Neuron (in vitro differentiated cells): Measurements from ENCODE around the gene RAB3A.

Experiments used
- H2AFZ ChIP-seq: one replicate; pipeline ENCODE4 v1.6.1; 2013; ENCODE audit warnings: low read depth, mild to moderate bottlenecking, inconsistent platforms, low read length, moderate library complexity
- H3K27me3 ChIP-seq: one replicate; pipeline ENCODE4 v1.6.1; 2013; ENCODE audit warnings: low read length; ENCODE audit not compliant: insufficient read depth
- H3K36me3 ChIP-seq: one replicate; pipeline ENCODE4 v1.6.1; 2013; ENCODE audit warnings: low read length; ENCODE audit not compliant: insufficient read depth
- H3K4me1 ChIP-seq: one replicate; pipeline ENCODE4 v1.6.1; 2013; ENCODE audit warnings: low read length; ENCODE audit not compliant: insufficient read depth
- H3K4me3 ChIP-seq: 2 replicates; pipeline ENCODE4 v1.5.1; 2013; ENCODE audit warnings: mild to moderate bottlenecking, low read length, moderate library complexity
- H3K9me3 ChIP-seq: one replicate; pipeline ENCODE4 v1.6.1; 2013; ENCODE audit warnings: low read length

The RAB3A gene

DNA sequence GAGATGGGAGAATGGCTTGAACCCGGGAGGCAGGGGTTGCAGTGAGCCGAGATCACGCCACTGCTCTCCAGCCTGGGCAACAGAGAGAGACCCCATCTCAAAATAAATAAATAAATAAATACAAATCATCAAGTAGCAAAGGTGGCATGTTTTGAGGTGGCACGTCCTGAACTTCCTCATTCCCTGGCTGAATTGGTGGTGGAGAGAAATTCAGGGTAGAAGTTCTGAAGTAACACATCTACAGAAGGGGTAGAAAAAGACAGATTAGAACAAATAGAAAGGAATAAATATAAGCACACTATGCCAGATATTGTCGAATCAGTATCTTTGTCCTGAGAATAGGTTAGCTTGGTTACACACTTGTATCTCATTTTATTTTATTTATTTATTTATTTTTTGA, 23.9 kb downstream of the RAB3A start:
- H3K4me1 ChIP-seq = no peaks in the 10 kb centered on the region
- no peak overlapping the region for H2AFZ ChIP-seq
- no peaks in the 10 kb centered on the region for H3K36me3 ChIP-seq
- no peaks in the 10 kb centered on the region for H3K9me3 ChIP-seq
- peaks cover 6% of the 10 kb centered on the region for H3K27me3 ChIP-seq
- H3K4me3 ChIP-seq = no peak overlapping the region

DNA sequence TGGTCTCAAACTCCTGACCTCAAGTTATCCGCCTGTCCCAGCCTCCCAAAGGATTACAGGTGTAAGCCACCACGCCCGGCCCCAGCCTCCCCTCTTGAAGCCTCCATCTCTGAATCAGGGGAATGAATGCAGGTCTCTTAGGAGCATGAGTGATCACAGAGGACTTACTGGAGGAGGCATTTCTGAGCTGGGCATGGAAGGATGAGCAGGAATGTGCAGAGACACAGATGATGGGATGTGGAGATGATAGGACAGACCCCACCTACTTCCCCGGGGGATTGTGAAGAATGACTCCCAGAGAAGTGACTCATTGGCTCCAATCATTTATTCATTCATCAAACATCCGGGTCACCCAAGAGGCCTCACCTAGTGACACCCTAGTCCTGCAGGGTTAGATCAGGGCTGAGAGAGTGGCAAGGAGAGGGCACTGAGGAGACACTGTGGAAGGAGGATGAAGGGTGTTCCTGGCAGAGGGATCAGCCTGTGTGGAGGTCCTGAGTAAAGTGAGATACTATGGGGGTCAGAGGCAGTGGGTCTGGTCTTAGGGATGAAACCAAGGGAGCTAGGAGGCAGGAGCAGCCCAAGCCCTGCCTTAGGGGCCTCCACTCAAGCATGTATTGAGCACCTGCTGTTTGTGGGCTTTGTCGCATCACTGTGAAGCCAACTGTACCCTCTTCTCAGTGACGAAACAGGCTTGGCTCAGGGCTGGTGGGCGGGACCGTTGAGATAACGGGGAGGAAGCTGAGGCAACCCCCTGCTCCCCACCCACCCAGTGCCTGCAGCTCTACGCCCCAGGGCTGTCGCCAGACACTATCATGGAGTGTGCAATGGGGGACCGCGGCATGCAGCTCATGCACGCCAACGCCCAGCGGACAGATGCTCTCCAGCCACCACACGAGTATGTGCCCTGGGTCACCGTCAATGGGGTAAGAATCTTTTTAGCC, 27.2 kb downstream of the RAB3A start:
- no peaks in the 10 kb centered on the region for H3K9me3 ChIP-seq
- no peaks in the 10 kb centered on the region for H3K36me3 ChIP-seq
- H3K27me3 ChIP-seq = peaks cover 23% of the 10 kb centered on the region
- H3K4me3 ChIP-seq = no peak overlapping the region
- H3K4me1 ChIP-seq = peaks cover 6% of the 10 kb centered on the region
- no peak overlapping the region for H2AFZ ChIP-seq

DNA sequence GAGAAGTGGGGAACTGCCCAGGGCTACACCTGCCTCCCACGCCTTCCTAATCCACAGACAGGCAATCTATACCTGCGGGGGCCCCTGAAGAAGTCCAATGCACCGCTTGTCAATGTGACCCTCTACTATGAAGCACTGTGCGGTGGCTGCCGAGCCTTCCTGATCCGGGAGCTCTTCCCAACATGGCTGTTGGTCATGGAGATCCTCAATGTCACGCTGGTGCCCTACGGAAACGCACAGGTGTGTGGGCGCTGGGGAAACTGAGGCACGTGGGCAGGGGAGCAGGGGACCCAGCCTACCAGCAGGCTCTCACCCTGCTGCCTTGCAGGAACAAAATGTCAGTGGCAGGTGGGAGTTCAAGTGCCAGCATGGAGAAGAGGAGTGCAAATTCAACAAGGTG, 28.9 kb downstream of the RAB3A start:
- no peaks in the 10 kb centered on the region for H3K9me3 ChIP-seq
- H3K4me3 ChIP-seq = no peak overlapping the region
- H2AFZ ChIP-seq = no peak overlapping the region
- H3K4me1 ChIP-seq = peaks cover 6% of the 10 kb centered on the region
- H3K36me3 ChIP-seq = peaks cover 5% of the 10 kb centered on the region
- H3K27me3 ChIP-seq = peaks cover 23% of the 10 kb centered on the region

DNA sequence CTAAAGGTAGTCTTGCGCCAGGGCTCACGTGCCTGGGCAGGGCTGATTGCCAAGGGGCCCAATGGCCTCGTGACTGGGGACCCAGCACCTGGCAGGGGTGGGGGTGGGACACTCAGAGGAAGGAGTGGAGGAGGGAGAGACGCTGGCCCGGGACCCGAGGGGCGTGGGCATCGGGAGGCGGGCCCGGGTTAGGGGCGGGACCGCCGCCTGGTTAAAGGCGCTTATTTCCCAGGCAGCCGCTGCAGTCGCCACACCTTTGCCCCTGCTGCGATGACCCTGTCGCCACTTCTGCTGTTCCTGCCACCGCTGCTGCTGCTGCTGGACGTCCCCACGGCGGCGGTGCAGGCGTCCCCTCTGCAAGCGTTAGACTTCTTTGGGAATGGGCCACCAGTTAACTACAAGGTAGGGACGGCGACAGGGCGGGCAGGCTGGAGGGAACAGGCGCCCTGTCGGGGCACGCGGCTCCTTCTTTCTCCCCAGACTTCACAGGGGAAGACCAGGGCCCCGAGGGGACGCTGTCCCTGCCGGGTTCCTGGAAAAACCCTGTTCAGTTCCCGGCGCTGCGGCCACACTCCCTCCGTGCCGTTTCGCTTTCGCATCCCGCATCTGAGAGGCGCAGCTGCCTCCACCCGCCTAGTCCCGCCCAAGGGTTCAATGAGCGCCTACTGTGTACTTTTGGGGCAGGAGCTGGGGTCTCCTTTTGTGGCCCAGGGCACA, 30.1 kb downstream of the RAB3A start, which contains the start of gene IFI30:
Gene IFI30, plus strand, starts transcription at position 242 of the 717 bp plus-strand sequence. Its CDS starts 29 bp downstream, at position 271.
- Histone ChIP-seq H3K36me3 (peaks cover 13% of the 10 kb centered on the region), H3K9me3 (no peaks in the 10 kb centered on the region), H3K4me3 (peak within 1 kb of the TSS; percentile 16), H3K4me1 (peaks cover 6% of the 10 kb centered on the region), H2AFZ (no peak within 1 kb of the TSS), H3K27me3 (peaks cover 23% of the 10 kb centered on the region)

DNA sequence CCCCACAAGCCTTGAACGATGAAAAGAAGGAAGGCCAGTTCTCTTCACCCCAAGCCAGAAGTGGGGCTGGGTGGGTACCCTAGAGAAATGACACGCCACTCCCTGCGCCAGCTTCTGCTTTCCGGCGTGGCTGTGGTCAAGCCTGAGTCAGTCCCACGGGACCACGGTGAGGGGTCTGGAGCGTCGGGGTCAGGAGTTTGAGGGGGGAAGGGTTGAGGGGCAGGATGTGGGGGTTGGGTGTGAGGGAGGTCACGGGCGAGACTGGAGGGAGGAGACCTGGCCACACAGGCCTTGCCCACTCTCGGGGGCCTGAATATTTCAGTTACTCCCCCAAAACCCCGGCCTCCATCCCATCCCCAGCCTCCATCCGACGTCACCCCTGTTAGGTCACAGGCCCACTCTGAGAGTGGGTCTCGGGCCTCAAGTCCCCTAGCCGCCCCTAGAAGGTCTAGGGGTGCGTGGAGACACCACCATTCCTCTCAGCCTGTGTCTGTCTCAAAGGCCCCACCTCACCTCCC, 30.7 kb downstream of the RAB3A start:
- peaks cover 23% of the 10 kb centered on the region for H3K27me3 ChIP-seq
- H3K4me1 ChIP-seq = peaks cover 6% of the 10 kb centered on the region
- H3K9me3 ChIP-seq = no peaks in the 10 kb centered on the region
- H2AFZ ChIP-seq = no peak overlapping the region
- H3K36me3 ChIP-seq = peaks cover 19% of the 10 kb centered on the region
- H3K4me3 ChIP-seq = no peak overlapping the region

DNA sequence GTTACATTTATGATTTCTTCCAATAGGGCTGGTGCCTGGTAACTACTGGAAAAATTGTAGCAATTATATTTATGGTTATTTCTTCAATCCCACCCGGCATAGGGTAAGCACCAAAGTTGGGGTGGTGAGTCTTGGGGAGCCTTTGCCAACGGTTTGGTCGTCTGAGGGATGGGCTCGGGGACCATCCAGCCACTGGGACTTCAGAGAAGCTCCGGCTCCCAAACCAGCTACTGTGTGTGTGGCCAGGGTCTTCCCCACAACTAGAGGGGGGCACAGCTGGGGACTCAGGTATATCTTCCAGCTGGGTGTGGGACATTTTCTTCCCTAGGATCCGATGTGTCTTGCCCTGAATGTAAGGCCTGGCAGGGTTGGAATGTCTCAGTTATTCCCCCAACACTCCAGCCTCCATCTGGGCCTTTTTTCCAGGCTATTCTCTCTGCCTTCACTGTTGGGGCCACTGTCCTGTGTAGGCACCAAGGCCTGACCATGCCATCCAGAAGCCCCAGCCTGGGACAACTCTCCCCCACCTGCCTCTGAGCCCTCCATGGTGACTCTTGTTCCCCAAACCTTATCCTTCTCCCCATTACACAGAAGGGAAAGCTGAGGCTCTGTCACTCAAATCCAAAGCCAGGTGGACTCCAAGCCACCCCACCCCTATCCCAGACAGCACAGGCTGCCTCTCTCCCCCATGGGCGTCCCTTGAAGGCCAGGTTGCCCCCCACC, 31.4 kb downstream of the RAB3A start:
- Histone ChIP-seq H3K27me3 (peaks cover 23% of the 10 kb centered on the region), H3K36me3 (peaks cover 25% of the 10 kb centered on the region), H2AFZ (no peak overlapping the region), H3K9me3 (no peaks in the 10 kb centered on the region), H3K4me3 (no peak overlapping the region), H3K4me1 (peaks cover 6% of the 10 kb centered on the region)

DNA sequence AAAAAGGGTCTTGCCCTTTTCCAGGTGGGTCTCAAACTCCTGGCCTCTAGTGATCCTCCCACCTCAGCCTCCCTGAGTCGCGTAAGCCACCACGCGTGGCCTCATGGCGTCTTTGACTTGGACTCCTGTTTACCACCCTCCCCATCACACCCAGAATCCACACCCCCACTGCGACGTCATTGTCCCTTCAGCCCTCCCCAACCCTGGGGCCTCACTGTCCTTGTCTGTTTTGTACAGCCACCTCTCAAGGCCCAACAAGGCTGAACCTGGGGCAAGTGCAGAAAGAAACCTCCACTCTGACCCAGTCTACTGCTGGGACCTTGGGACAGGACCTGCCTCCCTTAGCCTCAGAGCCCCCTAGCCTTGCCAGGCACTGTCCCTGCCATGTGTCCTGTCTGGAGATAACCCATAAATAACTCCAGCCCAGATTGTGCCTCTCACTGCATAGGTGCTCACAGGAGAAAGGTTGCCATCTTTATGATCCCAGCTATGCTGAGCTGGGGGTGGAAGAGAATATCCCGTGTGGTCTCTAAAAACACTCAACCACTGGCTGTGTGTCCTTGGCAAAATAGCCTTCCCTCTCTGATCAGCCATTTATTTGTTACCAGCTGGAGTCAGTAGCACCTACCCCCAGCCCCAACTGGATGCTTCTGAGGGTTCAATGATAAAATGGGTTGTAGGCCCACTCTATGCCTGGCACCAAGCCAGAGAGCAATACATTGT, 32.1 kb downstream of the RAB3A start:
- Histone ChIP-seq H3K36me3 (peaks cover 29% of the 10 kb centered on the region), H3K4me1 (peaks cover 6% of the 10 kb centered on the region), H3K27me3 (peaks cover 23% of the 10 kb centered on the region), H3K4me3 (no peak overlapping the region), H2AFZ (no peak overlapping the region), H3K9me3 (no peaks in the 10 kb centered on the region)

DNA sequence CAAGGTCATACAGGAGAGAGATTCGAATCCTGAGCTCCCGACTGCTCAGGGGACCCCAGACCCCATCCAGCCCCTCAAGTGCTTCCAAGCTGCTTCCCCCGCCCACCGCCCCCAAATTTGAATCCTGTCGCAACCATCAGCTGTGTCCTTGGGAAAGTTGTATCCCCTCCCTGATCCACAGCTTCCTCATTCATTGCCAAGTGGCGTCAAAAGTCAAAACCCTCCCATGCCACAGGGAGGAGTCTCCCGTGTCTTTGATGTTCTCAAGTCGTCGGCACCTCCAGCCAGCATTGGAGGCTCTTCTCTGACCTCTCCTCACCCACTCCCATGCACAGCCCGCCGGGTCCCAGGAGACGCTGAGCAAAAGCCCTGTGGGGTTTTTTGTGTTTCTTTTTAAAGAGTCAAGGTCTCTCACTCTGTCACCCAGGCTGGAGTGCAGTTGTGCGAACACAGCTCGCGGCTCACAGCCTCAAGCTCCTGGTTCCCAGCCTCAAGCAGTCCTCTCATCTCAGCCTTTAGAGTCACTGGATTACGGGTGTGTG, 33.1 kb downstream of the RAB3A start:
- H3K9me3 ChIP-seq = no peaks in the 10 kb centered on the region
- H3K4me1 ChIP-seq = peaks cover 6% of the 10 kb centered on the region
- no peak overlapping the region for H3K4me3 ChIP-seq
- peaks cover 37% of the 10 kb centered on the region for H3K36me3 ChIP-seq
- no peak overlapping the region for H2AFZ ChIP-seq
- H3K27me3 ChIP-seq = peaks cover 23% of the 10 kb centered on the region

DNA sequence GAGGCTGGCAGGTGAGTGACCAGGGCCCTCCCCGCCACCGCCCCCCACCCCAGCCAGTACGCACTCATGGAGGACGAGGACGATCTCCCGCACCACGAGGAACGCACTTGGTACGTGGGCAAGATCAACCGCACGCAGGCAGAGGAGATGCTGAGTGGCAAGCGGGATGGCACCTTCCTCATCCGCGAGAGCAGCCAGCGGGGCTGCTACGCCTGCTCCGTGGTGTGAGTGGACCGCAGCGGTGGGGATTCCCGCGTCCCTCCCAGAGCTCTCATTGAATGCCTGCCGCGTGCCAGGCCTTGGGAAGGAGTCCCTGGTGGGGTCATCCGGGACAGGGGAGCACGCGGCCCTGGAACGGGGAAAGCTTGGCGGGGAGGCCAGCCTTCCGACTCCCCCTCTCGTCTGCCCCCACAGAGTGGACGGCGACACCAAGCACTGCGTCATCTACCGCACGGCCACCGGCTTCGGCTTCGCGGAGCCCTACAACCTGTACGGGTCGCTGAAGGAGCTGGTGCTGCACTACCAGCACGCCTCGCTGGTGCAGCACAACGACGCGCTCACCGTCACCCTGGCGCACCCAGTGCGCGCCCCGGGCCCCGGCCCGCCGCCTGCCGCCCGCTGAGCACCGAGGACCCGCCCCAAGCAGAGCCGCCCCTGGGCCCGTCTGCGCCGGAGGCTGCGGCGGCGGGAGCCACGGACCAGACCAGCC, 35.0 kb downstream of the RAB3A start:
- H2AFZ ChIP-seq = no peak overlapping the region
- H3K36me3 ChIP-seq = peaks cover 45% of the 10 kb centered on the region

DNA sequence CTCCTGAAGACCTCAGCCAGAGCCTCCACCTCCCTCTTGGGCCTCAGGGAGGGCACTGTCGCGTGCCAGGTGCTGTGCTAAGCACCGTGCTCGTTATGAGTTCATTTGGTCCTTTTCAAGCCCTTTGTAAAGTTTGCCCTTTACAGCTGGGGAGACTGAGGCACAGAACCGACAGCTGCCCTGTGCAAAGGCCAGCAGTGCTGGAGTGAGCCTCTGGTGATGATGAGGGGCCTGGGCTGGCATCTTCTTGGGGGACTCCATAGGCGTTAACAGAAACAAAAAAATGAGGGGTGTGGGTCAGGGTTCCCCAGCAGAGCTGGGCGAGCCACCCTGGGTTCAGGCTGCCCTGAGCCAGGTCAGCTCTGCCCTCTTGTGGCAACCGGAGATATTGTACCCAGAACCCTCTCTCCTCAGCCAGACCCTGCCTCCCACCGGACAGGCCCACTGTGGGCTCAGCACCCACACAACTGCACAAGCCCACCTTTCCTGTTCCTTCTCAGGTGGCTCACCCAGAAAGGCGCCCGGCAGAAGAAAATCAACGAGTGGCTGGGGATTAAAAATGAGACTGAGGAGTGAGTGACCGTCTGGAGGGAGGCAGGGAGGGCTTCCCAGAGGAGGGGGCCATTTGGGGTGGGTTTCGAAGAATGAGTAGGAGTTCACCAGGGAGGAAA, 35.7 kb downstream of the RAB3A start:
- Histone ChIP-seq H3K9me3 (no peaks in the 10 kb centered on the region), H3K4me1 (no peaks in the 10 kb centered on the region), H2AFZ (no peak overlapping the region), H3K36me3 (peaks cover 50% of the 10 kb centered on the region), H3K4me3 (no peak overlapping the region), H3K27me3 (no peaks in the 10 kb centered on the region)

More for the DNA sequence above, 35.0 kb downstream of the RAB3A start:
- no peaks in the 10 kb centered on the region for H3K4me1 ChIP-seq
- H3K4me3 ChIP-seq = no peak overlapping the region
- peaks cover 6% of the 10 kb centered on the region for H3K27me3 ChIP-seq
- no peaks in the 10 kb centered on the region for H3K9me3 ChIP-seq

DNA sequence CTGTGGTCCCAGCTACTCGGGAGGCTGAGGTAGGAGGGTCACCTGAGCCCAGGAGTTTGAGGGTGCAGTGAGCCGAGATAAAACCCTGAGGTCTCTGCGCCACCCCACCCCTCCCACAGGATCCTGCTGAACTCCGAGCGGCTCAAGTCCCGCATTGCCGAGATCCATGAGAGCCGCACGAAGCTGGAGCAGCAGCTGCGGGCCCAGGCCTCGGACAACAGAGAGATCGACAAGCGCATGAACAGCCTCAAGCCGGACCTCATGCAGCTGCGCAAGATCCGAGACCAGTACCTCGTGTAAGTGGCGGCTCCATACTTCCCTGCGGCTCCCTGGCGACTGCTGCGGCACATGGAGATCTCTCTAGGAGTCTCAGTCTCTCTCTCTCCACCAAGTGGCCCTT, 36.8 kb downstream of the RAB3A start:
- H3K36me3 ChIP-seq = peaks cover 54% of the 10 kb centered on the region

More for the DNA sequence above, 36.8 kb downstream of the RAB3A start:
- Histone ChIP-seq H2AFZ (no peak overlapping the region), H3K27me3 (no peaks in the 10 kb centered on the region), H3K4me3 (no peak overlapping the region), H3K9me3 (no peaks in the 10 kb centered on the region), H3K4me1 (no peaks in the 10 kb centered on the region)
